ENCODE measurements around the gene C1orf50. TPM values are rescaled to one million over a fixed set of nuclear protein-coding genes. Genes with fewer than 3 reads are reported as not detected.

C1orf50 gene
- total RNA-seq, 1 experiment from 2014 or later = 7.7 TPM

- H3K4me3 Mint-ChIP-seq = no peak overlapping the region
- no peak overlapping the region for H2BK12ac ChIP-seq (ENCODE audit: insufficient read length, low read depth, low read length)
- TF ChIP-seq CTCF (conservative IDR thresholded peaks at IDR 0.05) = no peak
Observed at GRCh38 chr1:42732126-42732680, 34.8 kb upstream of the C1orf50 start.

More at GRCh38 chr1:42732126-42732680, 34.8 kb upstream of the C1orf50 start:
- Mint-ChIP-seq H3K36me3 (ENCODE audit: insufficient read depth in 1 of 3, low read depth in 3 of 3) (peaks cover 0 to 3% (median 0%) of the 10 kb centered on the region in 3 experiments; a peak in 2 of 7 replicates), H3K27ac (peak overlapping the region in 1 of 3 experiments; percentile 85; a peak in 1 of 7 replicates), H3K27me3 (ENCODE audit: low read depth) (no peaks in the 10 kb centered on the region; the same call in 1 of the 2 replicates), H3K4me1 (peaks cover 11 to 26% of the 10 kb centered on the region in 2 experiments), H3K9me3 (no peaks in the 10 kb centered on the region)
- Histone ChIP-seq H2BK120ac (ENCODE audit: low read depth, low read length, poor library complexity, severe bottlenecking) (no peak overlapping the region), H3K79me1 (ENCODE audit: insufficient read depth, low read depth, low read length, poor library complexity, severe bottlenecking) (no peaks in the 10 kb centered on the region), H2BK15ac (ENCODE audit: low read depth, low read length) (no peak overlapping the region), H3K56ac (ENCODE audit: insufficient read length, low read depth, low read length) (no peak overlapping the region), H4K20me1 (ENCODE audit: control insufficient read depth, insufficient read depth, insufficient read length) (no peaks in the 10 kb centered on the region), H2BK20ac (ENCODE audit: low read depth, low read length, poor library complexity, severe bottlenecking) (no peak overlapping the region), H3K9ac (ENCODE audit: extremely low read depth, insufficient read length, low read length) (no peak overlapping the region), H2AFZ (ENCODE audit: low read length) (no peak overlapping the region), H3K27ac (ENCODE audit: insufficient read length, low read depth, low read length) (no peak overlapping the region), H3K18ac (ENCODE audit: insufficient read length, low read depth, low read length) (no peak overlapping the region), H4K8ac (replicated peaks; ENCODE audit: insufficient read length, low read depth, low read length) (no peak overlapping the region), H3K9me3 (ENCODE audit: control insufficient read depth, low read depth, low read length) (no peaks in the 10 kb centered on the region), H3K27me3 (ENCODE audit: insufficient read depth, low read length) (no peaks in the 10 kb centered on the region), H4K91ac (ENCODE audit: insufficient read length, low read depth, low read length) (no peak overlapping the region), H3T11ph (ENCODE audit: low read length) (no peak overlapping the region), H2BK5ac (ENCODE audit: insufficient read length, low read length) (no peak overlapping the region), H3K4ac (ENCODE audit: low read depth, low read length) (no peak overlapping the region), H2AK5ac (ENCODE audit: insufficient read length, low read length) (no peak overlapping the region), H3K4me1 (ENCODE audit: insufficient read depth, low read length) (no peaks in the 10 kb centered on the region; the same call in 1 of the 2 replicates), H3K23ac (ENCODE audit: insufficient read length, low read depth, low read length) (no peak overlapping the region), H3K14ac (ENCODE audit: insufficient read depth, low read length) (no peak overlapping the region), H4K5ac (ENCODE audit: insufficient read length, low read depth, low read length) (no peak overlapping the region), H3K4me2 (ENCODE audit: insufficient read depth, insufficient read length, low read length) (no peak overlapping the region), H3K79me2 (ENCODE audit: insufficient read depth, low read length) (no peaks in the 10 kb centered on the region), H3K23me2 (ENCODE audit: insufficient read length, low read depth, low read length, poor library complexity, severe bottlenecking) (no peaks in the 10 kb centered on the region)
- no peak for DNase-seq
- no CpG with 5 or more reads among the region's 10 CpGs for WGBS (ENCODE audit: extremely low coverage, insufficient read length, low lambda C conversion rate)
